Body of pancreas (tissue), 4 donors: Measurements from ENCODE around the gene SMTNL2. TPM values are rescaled to one million over a fixed set of nuclear protein-coding genes. Genes with fewer than 3 reads are reported as not detected.
A peak's percentile ranks its signal among the peaks of the same experiment; 100 is the strongest.

Source experiments
- ATAC-seq: fragments of 150-250 bp; one replicate; pipeline ENCODE4 v1.9.1; 2016
- DNase-seq, 4 donors: peaks; one replicate each; pipeline ENCODE4 v3.0.0-alpha.2; 2019
- H3K27ac ChIP-seq, 4 donors: fragments of 200-600 bp; sonication (generic); 1 replicate in 3 of 4; 2 replicates in 1 of 4; pipeline versions ENCODE4 v1.5.1 to v1.6.1; 2016 to 2019; ENCODE audit warnings: mild to moderate bottlenecking in 1 of 4, mixed read lengths in 1 of 4, moderate library complexity in 1 of 4
- H3K27me3 ChIP-seq, 2 donors: fragments of 200-600 bp; sonication (generic); one replicate each; pipeline ENCODE4 v1.6.0; 2016; ENCODE audit warnings: mild to moderate bottlenecking in 1 of 2
- H3K36me3 ChIP-seq, 2 donors: fragments of 200-600 bp; sonication (generic); replicated peaks in 1 of 2; 2 replicates each; pipeline ENCODE4 v1.5.1; 2016; ENCODE audit warnings: low read depth in 2 of 2; ENCODE audit not compliant: insufficient read depth in 1 of 2
- H3K4me1 ChIP-seq: fragments of 200-600 bp; sonication (generic); one replicate; pipeline ENCODE4 v1.6.0; 2016
- H3K4me3 ChIP-seq, 2 donors: fragments of 200-600 bp; sonication (generic); 1 replicate in 1 of 2; 2 replicates in 1 of 2; pipeline ENCODE4 v1.5.1; 2016 to 2019
- H3K9me3 ChIP-seq, 3 donors: fragments of 200-600 bp; sonication (generic); 1 replicate in 2 of 3; 2 replicates in 1 of 3; pipeline ENCODE4 v1.5.1; 2016
- POLR2A ChIP-seq, 3 donors: fragments of 450-650 bp; IDR thresholded peaks; one replicate each; pipeline ENCODE4 v1.6.1; 2016; ENCODE audit warnings: antibody characterized with exemption in 3 of 3, mild to moderate bottlenecking in 2 of 3
- WGBS, 2 donors: methylation state at CpG; one replicate each; pipeline ENCODE4 v1.1.5; 2017; 5-methylcytosine and 5-hydroxymethylcytosine counted together
- intact Hi-C: fragments of 100-400 bp; cut with DNase I; formaldehyde crosslinking; loops from one replicate; pipeline ENCODE4 v1.15.1; 2023
- total RNA-seq, 2 donors: library from RNA; depleted of rRNA; stranded (reverse); fragments of >200 nt; gene quantifications; one replicate each; pipeline ENCODE4 v1.1.0, GENCODE V29; 2016
- TF ChIP-seq, protein P1 (sequence below), 7 experiments: fragments of 450-650 bp in 4 of 7; fragments of 200-600 bp in 3 of 7; sonication (generic) in 3 of 7; IDR thresholded peaks; one replicate each; pipeline ENCODE4 v1.5.1; 2016 to 2019; ENCODE audit warnings: antibody characterized with exemption in 7 of 7

The SMTNL2 gene
- total RNA-seq, 2 donors from 2014 or later, result 0.33 to 0.78 TPM

DNA sequence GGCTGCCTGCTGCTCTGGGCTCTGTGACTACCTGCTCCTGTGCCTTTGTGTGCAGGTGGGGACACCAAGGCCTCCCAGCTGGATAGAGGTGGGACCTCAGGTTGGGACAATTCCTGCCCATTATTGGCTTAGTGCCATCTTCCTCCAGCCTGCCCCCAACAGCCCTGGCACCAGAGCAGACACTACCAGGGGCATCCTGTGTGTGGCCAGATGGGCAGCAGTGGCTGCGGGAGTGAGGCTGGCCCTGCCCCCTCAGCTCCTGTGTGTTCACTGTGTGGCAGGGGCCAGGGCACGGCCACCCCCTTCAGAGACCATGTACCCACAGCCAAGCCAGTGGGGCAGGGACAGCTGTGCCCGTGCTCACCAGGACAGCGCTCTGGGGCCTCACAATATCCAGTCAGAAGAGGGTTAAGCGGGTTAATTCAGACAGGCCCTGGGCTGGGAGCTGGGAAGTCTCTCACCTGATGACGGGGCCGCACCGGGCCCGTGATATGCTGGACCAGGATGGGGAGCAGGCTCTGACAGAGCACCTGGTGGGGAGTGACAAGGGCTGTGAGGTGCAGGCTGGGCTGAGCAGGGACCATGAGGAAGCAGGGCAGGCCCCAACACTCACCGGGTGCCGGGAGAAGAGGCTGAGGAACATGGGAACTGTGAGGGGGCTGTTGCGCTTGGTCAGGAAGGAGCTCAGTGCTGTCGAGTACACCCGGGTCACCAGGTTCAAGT is 42.2 kb upstream of the SMTNL2 start:
- 89 to 90% methylated on average over 8 to 14 of the region's 14 CpGs for WGBS, 2 donors
- intact Hi-C loops, result no loop called here
- Histone ChIP-seq H3K27me3 (no peaks in the 10 kb centered on the region), H3K4me1 (no peaks in the 10 kb centered on the region), H3K9me3 (no peaks in the 10 kb centered on the region), H3K27ac (peak overlapping the region in 1 of 4 donors; percentile 40), H3K36me3 (peaks cover 19 to 24% of the 10 kb centered on the region in 2 donors), H3K4me3 (no peak overlapping the region)
- TF ChIP-seq, protein P1, sequence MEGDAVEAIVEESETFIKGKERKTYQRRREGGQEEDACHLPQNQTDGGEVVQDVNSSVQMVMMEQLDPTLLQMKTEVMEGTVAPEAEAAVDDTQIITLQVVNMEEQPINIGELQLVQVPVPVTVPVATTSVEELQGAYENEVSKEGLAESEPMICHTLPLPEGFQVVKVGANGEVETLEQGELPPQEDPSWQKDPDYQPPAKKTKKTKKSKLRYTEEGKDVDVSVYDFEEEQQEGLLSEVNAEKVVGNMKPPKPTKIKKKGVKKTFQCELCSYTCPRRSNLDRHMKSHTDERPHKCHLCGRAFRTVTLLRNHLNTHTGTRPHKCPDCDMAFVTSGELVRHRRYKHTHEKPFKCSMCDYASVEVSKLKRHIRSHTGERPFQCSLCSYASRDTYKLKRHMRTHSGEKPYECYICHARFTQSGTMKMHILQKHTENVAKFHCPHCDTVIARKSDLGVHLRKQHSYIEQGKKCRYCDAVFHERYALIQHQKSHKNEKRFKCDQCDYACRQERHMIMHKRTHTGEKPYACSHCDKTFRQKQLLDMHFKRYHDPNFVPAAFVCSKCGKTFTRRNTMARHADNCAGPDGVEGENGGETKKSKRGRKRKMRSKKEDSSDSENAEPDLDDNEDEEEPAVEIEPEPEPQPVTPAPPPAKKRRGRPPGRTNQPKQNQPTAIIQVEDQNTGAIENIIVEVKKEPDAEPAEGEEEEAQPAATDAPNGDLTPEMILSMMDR (IDR thresholded peaks at IDR 0.05), result no peak
- TF ChIP-seq POLR2A (IDR thresholded peaks at IDR 0.05), result no peak
- ATAC-seq, result no peak
- peak in 1 of 4 donors; percentile 15 for DNase-seq

DNA sequence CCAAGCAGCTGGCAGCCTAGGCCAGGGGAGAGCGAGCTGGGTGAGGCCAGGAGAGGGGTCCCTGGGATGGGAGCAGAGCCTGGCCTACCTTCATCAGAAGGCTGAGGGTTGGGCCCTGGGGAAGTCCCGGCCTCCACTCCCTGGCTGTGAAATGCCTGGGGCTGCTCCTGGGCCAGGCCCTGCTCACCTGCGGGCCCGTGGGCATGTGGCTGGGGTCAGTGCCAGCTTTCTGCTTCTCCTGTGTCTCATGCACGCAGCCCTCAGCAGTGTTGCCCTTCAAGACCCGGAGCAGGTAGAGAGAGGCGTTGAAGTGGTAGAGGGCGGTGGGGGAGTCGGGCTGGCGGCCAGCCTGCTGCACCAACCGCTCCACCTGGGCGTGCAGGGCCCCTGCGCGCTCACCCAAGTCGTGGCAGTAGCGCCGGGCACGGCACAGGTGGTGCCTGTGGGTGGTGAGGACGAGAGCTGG is 41.6 kb upstream of the SMTNL2 start:
- TF ChIP-seq, protein P1 (IDR thresholded peaks at IDR 0.05), result no peak
- no peak for TF ChIP-seq POLR2A (IDR thresholded peaks at IDR 0.05)
- DNase-seq (peak in 1 of 4 donors; percentile 13), ATAC-seq (no peak)
- H3K27me3 ChIP-seq, result no peaks in the 10 kb centered on the region
- H3K36me3 ChIP-seq, result peaks cover 19 to 30% of the 10 kb centered on the region in 2 donors
- no peak overlapping the region for H3K27ac ChIP-seq
- no peaks in the 10 kb centered on the region for H3K9me3 ChIP-seq
- 90 to 95% methylated on average over 16 to 19 of the region's 19 CpGs for WGBS, 2 donors
- no peaks in the 10 kb centered on the region for H3K4me1 ChIP-seq
- H3K4me3 ChIP-seq, result no peak overlapping the region
- intact Hi-C loops, result no loop called here

DNA sequence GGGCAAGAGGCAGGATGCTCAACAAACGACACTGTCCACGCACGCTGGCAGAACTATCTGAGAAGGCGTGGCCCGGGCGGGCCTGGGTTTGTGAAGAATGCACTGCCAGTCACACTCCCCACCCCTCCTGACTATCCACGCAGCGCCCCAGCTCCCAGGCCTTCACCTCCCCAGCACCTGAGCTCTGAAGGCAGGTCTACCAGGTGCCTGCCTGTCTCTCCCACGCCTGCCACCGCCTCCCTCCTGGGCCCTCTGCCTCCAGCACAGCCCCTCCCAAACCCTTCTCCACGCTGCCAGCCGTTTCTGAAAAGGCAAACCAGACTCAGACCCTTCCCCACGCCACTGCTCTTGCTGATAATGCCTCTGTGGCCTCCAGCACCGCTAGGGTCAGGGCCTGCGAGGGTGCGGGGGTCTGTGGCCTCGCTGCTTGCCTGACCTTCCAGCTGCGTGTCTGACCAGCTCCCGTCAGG is 40.7 kb upstream of the SMTNL2 start:
- TF ChIP-seq POLR2A (IDR thresholded peaks at IDR 0.05), result no peak
- TF ChIP-seq, protein P1 (IDR thresholded peaks at IDR 0.05), result no peak
- ATAC-seq (no peak), DNase-seq (no peak)
- Histone ChIP-seq H3K4me3 (no peak overlapping the region), H3K36me3 (peaks cover 19 to 35% of the 10 kb centered on the region in 2 donors), H3K27ac (no peak overlapping the region), H3K9me3 (no peaks in the 10 kb centered on the region), H3K27me3 (no peaks in the 10 kb centered on the region), H3K4me1 (no peaks in the 10 kb centered on the region)
- WGBS, 2 donors, result 76 to 90% methylated on average over 6 to 19 of the region's 19 CpGs
- intact Hi-C loops, result no loop called here

DNA sequence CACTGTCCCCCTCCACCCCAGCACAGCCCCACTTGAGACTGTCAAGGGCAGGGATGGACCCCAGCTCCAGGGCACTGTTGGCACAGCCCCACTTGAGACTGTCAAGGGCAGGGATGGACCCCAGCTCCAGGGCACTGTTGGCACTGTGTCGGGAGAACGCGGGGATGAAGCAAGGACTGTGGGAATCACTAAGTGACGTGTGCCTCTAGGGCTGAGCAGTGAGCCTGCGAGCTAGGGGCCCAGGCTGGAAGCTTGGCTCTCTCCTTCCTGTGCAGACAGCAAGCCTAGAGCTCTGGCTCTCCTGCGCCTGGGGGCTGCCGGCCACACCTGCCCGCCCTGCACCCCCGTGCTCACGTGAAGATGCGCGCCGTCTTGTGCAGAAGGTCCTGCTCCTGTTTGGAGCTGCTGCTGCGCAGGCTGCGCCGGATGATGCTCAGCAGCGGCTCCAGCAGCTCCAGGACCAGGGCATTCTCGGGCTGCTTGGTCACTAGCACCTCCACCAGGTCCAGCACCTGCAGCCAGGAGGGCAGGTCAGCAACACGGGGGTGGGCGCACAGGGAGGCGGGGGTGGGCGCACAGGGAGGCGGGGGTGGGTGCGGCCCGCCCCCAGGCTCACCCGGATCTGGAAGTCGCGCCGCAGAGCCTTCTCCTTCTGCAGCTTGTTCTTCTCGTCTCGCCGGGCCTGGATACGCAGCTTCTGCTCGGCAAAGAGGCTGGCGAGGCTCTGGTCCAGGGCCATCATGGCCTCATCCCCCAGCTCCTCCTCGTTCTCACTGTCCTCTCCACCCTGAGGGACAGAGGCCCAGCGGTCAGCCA is 40.0 kb upstream of the SMTNL2 start:
- H3K4me3 ChIP-seq, result no peak overlapping the region
- H3K4me1 ChIP-seq, result no peaks in the 10 kb centered on the region
- intact Hi-C loops, result no loop called here
- TF ChIP-seq, protein P1 (IDR thresholded peaks at IDR 0.05), result no peak
- TF ChIP-seq POLR2A (IDR thresholded peaks at IDR 0.05), result no peak
- ATAC-seq, result no peak
- no peak for DNase-seq
- 92 to 98% methylated on average over 25 to 27 of the region's 37 CpGs for WGBS, 2 donors
- no peak overlapping the region for H3K27ac ChIP-seq
- no peaks in the 10 kb centered on the region for H3K9me3 ChIP-seq
- H3K27me3 ChIP-seq, result no peaks in the 10 kb centered on the region
- peaks cover 19 to 38% of the 10 kb centered on the region in 2 donors for H3K36me3 ChIP-seq
